Natural killer cell (primary cell): ENCODE results near the gene ACSS1. TPM values are rescaled to one million over a fixed set of nuclear protein-coding genes. Genes with fewer than 3 reads are reported as not detected.

Experiments
- ATAC-seq, 3 donors: fragments of 150-1000 bp in 2 of 3; fragments of 200-7000 bp in 1 of 3; cut with Tn5 transposase; 1 replicate in 1 of 3; 2 replicates in 2 of 3; pipeline ENCODE4 v1.10.0; 2021; ENCODE audit warnings: mild to moderate bottlenecking in 2 of 3, moderate library complexity in 2 of 3
- DNase-seq, 2 donors: peaks; one replicate each; pipeline versions ENCODE4 v3.0.0 to v3.0.0-alpha.2; 2013 to 2021; ENCODE audit warnings: mixed read lengths in 1 of 2
- H3K27ac ChIP-seq: one replicate; pipeline ENCODE4 v1.5.1; 2013; ENCODE audit warnings: mild to moderate bottlenecking, low read length
- H3K27me3 ChIP-seq: one replicate; pipeline ENCODE4 v1.6.1; 2013; ENCODE audit warnings: low read length; ENCODE audit not compliant: control insufficient read depth, insufficient read depth
- H3K36me3 ChIP-seq: one replicate; pipeline ENCODE4 v1.6.1; 2013; ENCODE audit warnings: low read length; ENCODE audit not compliant: control insufficient read depth, insufficient read depth
- H3K4me1 ChIP-seq: one replicate; pipeline ENCODE4 v1.6.1; 2013; ENCODE audit warnings: low read length; ENCODE audit not compliant: control insufficient read depth, insufficient read depth
- H3K4me3 ChIP-seq: one replicate; pipeline ENCODE4 v1.5.1; 2013; ENCODE audit warnings: low read length
- H3K9me3 ChIP-seq: one replicate; pipeline ENCODE4 v1.6.1; 2013; ENCODE audit warnings: low read length; ENCODE audit not compliant: control insufficient read depth, insufficient read depth
- H3K27ac Mint-ChIP-seq, 2 donors: one replicate each; pipeline ENCODE4 v1.8.0; 2022; ENCODE audit warnings: mild to moderate bottlenecking in 2 of 2, mixed read lengths in 2 of 2, moderate library complexity in 1 of 2
- H3K27me3 Mint-ChIP-seq, 2 donors: one replicate each; pipeline ENCODE4 v1.8.0; 2022; ENCODE audit warnings: low read depth in 2 of 2, mixed read lengths in 2 of 2
- H3K36me3 Mint-ChIP-seq: one replicate; pipeline ENCODE4 v1.8.0; 2022; ENCODE audit warnings: mixed read lengths
- H3K4me1 Mint-ChIP-seq, 2 donors: one replicate each; pipeline ENCODE4 v1.8.0; 2022; ENCODE audit warnings: mixed read lengths in 2 of 2
- H3K4me3 Mint-ChIP-seq: one replicate; pipeline ENCODE4 v1.8.0; 2022; ENCODE audit warnings: mild to moderate bottlenecking, moderate library complexity, mixed read lengths
- H3K9me3 Mint-ChIP-seq, 2 donors: one replicate each; pipeline ENCODE4 v1.8.0; 2022; ENCODE audit warnings: mixed read lengths in 2 of 2
- CTCF ChIP-seq: fragments of 200-600 bp; IDR thresholded peaks from one replicate; pipeline ENCODE4 v1.8.0; 2022; ENCODE audit warnings: antibody characterized with exemption
- WGBS: methylation state at CpG from one replicate; pipeline ENCODE4 v1.1.7; 2013; ENCODE audit warnings: missing lambda C conversion rate; ENCODE audit not compliant: insufficient coverage; 5-methylcytosine and 5-hydroxymethylcytosine counted together
- intact Hi-C: fragments of 100-400 bp; cut with micrococcal nuclease; formaldehyde crosslinking; loops from one replicate; pipeline ENCODE4 v1.14.2; 2022
- total RNA-seq, 4 donors: library from RNA; stranded (reverse); fragments of 120-200 nt in 1 of 4; gene quantifications; one replicate each; pipeline versions ENCODE4 v1.2.3 to v1.2.4, GENCODE V29; 2013 to 2022

ACSS1 gene
- total RNA-seq, 3 donors from 2014 or later (not counting 1 experiment from before 2014, with no cell fraction given) = 46.3 to 67.4 (median 57.4) TPM

DNA sequence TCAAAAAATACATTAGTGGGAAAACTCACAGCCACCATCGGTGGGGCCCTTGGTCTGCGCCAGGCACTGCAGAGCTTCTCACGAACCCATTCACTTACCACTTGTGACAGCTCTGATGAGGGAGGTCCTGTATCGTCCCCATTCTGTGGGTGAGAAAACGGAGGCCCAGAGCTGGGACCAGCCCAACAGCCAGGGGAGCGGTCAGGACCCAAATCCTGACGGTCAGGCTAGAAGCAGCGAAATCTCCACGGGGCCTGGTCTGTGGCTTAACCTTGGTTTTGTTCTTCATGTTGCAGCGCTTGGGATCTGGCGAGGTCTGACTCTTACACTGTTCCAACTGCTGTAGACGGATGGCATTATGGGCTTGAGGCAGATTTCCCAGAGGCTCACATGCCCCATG is 31.7 kb upstream of the ACSS1 start:
- peaks cover 15 to 23% of the 10 kb centered on the region in 2 donors for H3K4me1 Mint-ChIP-seq
- H3K36me3 Mint-ChIP-seq = no peaks in the 10 kb centered on the region
- no peak overlapping the region for H3K27ac ChIP-seq
- H3K4me1 ChIP-seq = peaks cover 25% of the 10 kb centered on the region
- no peaks in the 10 kb centered on the region for H3K9me3 ChIP-seq
- ATAC-seq = no peak
- no peak for TF ChIP-seq CTCF
- 85% methylated on average over 12 of the region's 12 CpGs for WGBS
- H3K36me3 ChIP-seq = no peaks in the 10 kb centered on the region
- no peaks in the 10 kb centered on the region for H3K9me3 Mint-ChIP-seq
- no peak overlapping the region for H3K27ac Mint-ChIP-seq
- no peak overlapping the region for H3K4me3 Mint-ChIP-seq
- no peak overlapping the region for H3K4me3 ChIP-seq
- DNase-seq = no peak
- H3K27me3 Mint-ChIP-seq = peaks cover 21 to 27% of the 10 kb centered on the region in 2 donors
- H3K27me3 ChIP-seq = peaks cover 16% of the 10 kb centered on the region
- intact Hi-C loops = no loop called here

- Mint-ChIP-seq H3K4me3 (no peak overlapping the region), H3K27ac (no peak overlapping the region), H3K4me1 (peaks cover 15 to 23% of the 10 kb centered on the region in 2 donors), H3K9me3 (no peaks in the 10 kb centered on the region), H3K27me3 (peaks cover 21 to 27% of the 10 kb centered on the region in 2 donors), H3K36me3 (no peaks in the 10 kb centered on the region)
- Histone ChIP-seq H3K27me3 (peaks cover 22% of the 10 kb centered on the region), H3K27ac (no peak overlapping the region), H3K4me1 (peaks cover 31% of the 10 kb centered on the region), H3K9me3 (no peaks in the 10 kb centered on the region), H3K4me3 (no peak overlapping the region), H3K36me3 (no peaks in the 10 kb centered on the region)
- intact Hi-C loops = no loop called here
- DNase-seq (no peak), ATAC-seq (no peak)
- no peak for TF ChIP-seq CTCF
These were observed 31.2 kb upstream of the ACSS1 start for GRCh38 chr20:25089096-25089495.

- no peak overlapping the region for H3K27ac Mint-ChIP-seq
- no peak overlapping the region for H3K4me3 Mint-ChIP-seq
- peaks cover 15 to 23% of the 10 kb centered on the region in 2 donors for H3K4me1 Mint-ChIP-seq
- Histone ChIP-seq H3K27me3 (peaks cover 28% of the 10 kb centered on the region), H3K9me3 (no peaks in the 10 kb centered on the region), H3K36me3 (no peaks in the 10 kb centered on the region), H3K27ac (no peak overlapping the region), H3K4me1 (peaks cover 35% of the 10 kb centered on the region), H3K4me3 (no peak overlapping the region)
- H3K27me3 Mint-ChIP-seq = peaks cover 27 to 35% of the 10 kb centered on the region in 2 donors
- ATAC-seq = no peak
- no peaks in the 10 kb centered on the region for H3K36me3 Mint-ChIP-seq
- no peaks in the 10 kb centered on the region for H3K9me3 Mint-ChIP-seq
- intact Hi-C loops = no loop called here
- 98% methylated on average over 4 of the region's 6 CpGs for WGBS
- no peak for TF ChIP-seq CTCF
- DNase-seq = no peak
These were observed 30.3 kb upstream of the ACSS1 start for GRCh38 chr20:25088267-25088666.

GRCh38 chr20:25087186-25087929 is 29.4 kb upstream of the ACSS1 start:
- Mint-ChIP-seq H3K36me3 (no peaks in the 10 kb centered on the region), H3K4me1 (peaks cover 15 to 27% of the 10 kb centered on the region in 2 donors), H3K4me3 (no peak overlapping the region), H3K27me3 (peaks cover 33 to 36% of the 10 kb centered on the region in 2 donors), H3K9me3 (no peaks in the 10 kb centered on the region), H3K27ac (no peak overlapping the region)
- Histone ChIP-seq H3K4me1 (peaks cover 35% of the 10 kb centered on the region), H3K4me3 (no peak overlapping the region), H3K27ac (no peak overlapping the region), H3K36me3 (no peaks in the 10 kb centered on the region), H3K27me3 (peaks cover 30% of the 10 kb centered on the region), H3K9me3 (no peaks in the 10 kb centered on the region)
- 86% methylated on average over 2 of the region's 4 CpGs for WGBS
- TF ChIP-seq CTCF = no peak
- ATAC-seq = no peak
- intact Hi-C loops = no loop called here
- no peak for DNase-seq
